Osteoblast (primary cell): Measurements from ENCODE around the gene RIPOR3. TPM values are rescaled to one million over a fixed set of nuclear protein-coding genes. Genes with fewer than 3 reads are reported as not detected.
A peak's percentile ranks its signal among the peaks of the same experiment; 100 is the strongest.

Source experiments
- DNase-seq: peaks from one replicate; pipeline ENCODE4 v3.0.0; 2011; ENCODE audit warnings: low spot score, mixed read lengths; ENCODE audit not compliant: insufficient read length; ENCODE audit errors: missing footprints
- H2AFZ ChIP-seq: 2 replicates; pipeline ENCODE4 v1.6.0; 2011; ENCODE audit warnings: mild to moderate bottlenecking, low read length
- H3K27ac ChIP-seq: 2 replicates; pipeline ENCODE4 v1.5.1; 2011; ENCODE audit warnings: mild to moderate bottlenecking, low read depth, low read length, moderate library complexity
- H3K27me3 ChIP-seq: 2 replicates; pipeline ENCODE4 v1.6.0; 2012; ENCODE audit warnings: mild to moderate bottlenecking, control low read depth, inconsistent platforms, low read length, moderate library complexity; ENCODE audit not compliant: insufficient read depth
- H3K36me3 ChIP-seq: 2 replicates; pipeline ENCODE4 v1.5.1; 2011; ENCODE audit warnings: mild to moderate bottlenecking, low read length, control low read depth, moderate library complexity; ENCODE audit not compliant: insufficient read depth
- H3K4me1 ChIP-seq: 2 replicates; pipeline ENCODE4 v1.5.1; 2011; ENCODE audit warnings: mild to moderate bottlenecking, low read length, control low read depth, moderate library complexity; ENCODE audit not compliant: insufficient read depth
- H3K4me2 ChIP-seq: 2 replicates; pipeline ENCODE4 v1.6.0; 2011; ENCODE audit warnings: mild to moderate bottlenecking, low read length; ENCODE audit not compliant: insufficient read depth
- H3K4me3 ChIP-seq: fragments of 200-600 bp; sonication (generic); 3 replicates; pipeline ENCODE4 v1.5.1; 2012; ENCODE audit warnings: mild to moderate bottlenecking, low read length, inconsistent platforms; ENCODE audit not compliant: insufficient read depth
- H3K79me2 ChIP-seq: 2 replicates; pipeline ENCODE4 v1.6.0; 2012; ENCODE audit warnings: mild to moderate bottlenecking, low read length, control low read depth, inconsistent platforms; ENCODE audit not compliant: insufficient read depth
- H3K9me3 ChIP-seq: 2 replicates; pipeline ENCODE4 v1.5.1; 2011; ENCODE audit warnings: low read depth, low read length, control low read depth
- H4K20me1 ChIP-seq: 2 replicates; pipeline ENCODE4 v1.6.0; 2012; ENCODE audit warnings: mild to moderate bottlenecking, low read length, control low read depth; ENCODE audit not compliant: insufficient read depth
- CTCF ChIP-seq: IDR thresholded peaks from 2 replicates; pipeline ENCODE4 v1.5.1; 2011; ENCODE audit warnings: mild to moderate bottlenecking, low read depth, low read length, moderate library complexity; ENCODE audit errors: extremely low read depth
- total RNA-seq: library from RNA; depleted of rRNA; stranded (reverse); fragments of >200 nt; gene quantifications from 2 replicates; pipeline ENCODE4 v1.2.3, GENCODE V29; 2012

RIPOR3 gene
- total RNA-seq, 1 donor: 1.1 TPM

DNA sequence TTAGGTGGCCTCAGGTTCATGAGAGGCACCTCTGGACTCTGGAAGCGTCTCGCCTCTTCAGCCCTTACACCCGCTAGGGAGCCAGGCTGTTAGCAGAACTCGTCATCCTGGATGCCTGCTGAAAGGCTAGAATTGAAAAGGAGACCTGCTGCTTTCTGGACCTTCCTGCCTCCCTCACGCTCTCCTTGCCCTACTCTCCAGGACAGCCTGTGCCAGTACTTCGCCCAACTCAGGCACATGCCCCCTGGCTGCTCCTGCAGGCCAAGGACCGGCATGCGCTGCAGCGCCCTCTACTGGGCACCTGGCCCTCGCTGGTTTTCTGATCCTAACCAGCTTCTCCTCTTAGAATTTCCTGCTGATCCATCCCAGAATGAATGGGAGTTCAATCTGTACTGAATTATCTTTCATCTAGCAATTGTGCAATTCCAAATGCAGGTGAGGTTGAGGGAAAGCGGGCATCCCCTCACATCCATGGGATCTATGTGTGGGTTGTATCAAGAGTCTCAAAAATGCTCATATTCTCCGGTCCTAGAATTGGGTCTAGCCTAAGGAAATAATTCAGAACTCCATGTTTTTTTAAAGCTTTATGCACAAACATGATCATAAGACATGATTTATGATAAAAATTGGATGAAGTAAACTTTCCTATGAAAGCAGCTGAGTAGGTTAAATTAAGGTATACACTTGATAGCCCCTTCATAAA, 103.2 kb downstream of the RIPOR3 start:
- Histone ChIP-seq H3K9me3 (no peaks in the 10 kb centered on the region), H3K27ac (no peak overlapping the region)
- DNase-seq: peak; percentile 97

DNA sequence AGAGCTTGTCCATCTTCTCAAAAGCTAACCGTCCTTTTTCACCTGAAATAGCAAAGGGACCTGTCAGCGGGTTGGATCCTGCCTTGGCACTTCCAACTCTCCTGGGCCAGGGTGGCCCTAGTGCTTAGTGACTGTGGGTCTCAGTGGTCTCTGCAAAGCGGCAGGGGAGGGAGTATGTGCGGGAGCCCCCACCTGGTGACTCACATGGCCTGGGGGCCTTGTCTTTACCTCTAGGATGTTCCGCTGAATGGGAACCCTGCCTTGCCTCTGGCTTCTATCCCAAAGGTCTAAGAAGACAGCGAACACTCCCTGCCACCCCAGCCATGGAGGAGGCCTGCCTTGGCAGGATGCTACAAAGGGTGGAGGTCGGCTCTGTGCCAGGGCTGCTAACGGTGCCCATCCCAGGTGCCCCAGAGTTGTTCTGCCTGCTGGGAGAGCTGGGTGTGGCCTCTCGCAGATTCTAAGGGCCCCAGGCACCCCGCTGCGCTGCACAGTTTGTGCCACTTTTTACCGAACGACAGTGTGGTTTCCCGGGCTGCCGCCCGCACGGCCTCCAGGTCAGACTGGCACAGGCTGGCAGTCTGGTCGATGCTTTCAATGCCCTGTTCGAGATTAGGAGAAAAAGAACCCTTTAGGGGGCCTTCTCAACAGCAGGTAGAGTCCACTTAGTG, 103.9 kb downstream of the RIPOR3 start:
- peaks cover 50% of the 10 kb centered on the region for H3K36me3 ChIP-seq
- H3K79me2 ChIP-seq: peaks cover 7% of the 10 kb centered on the region
- no peaks in the 10 kb centered on the region for H3K4me1 ChIP-seq
- no peak overlapping the region for H3K27ac ChIP-seq
- H3K27me3 ChIP-seq: no peaks in the 10 kb centered on the region
- H3K4me2 ChIP-seq: no peak overlapping the region
- peaks cover 9% of the 10 kb centered on the region for H4K20me1 ChIP-seq
- no peak overlapping the region for H3K4me3 ChIP-seq
- DNase-seq: peak; percentile 39
- no peak overlapping the region for H2AFZ ChIP-seq
- no peak for TF ChIP-seq CTCF
- H3K9me3 ChIP-seq: no peaks in the 10 kb centered on the region

More for the DNA sequence above, 103.2 kb downstream of the RIPOR3 start:
- H3K4me1 ChIP-seq: no peaks in the 10 kb centered on the region
- peak; percentile 99 for TF ChIP-seq CTCF
- no peak overlapping the region for H2AFZ ChIP-seq
- H3K36me3 ChIP-seq: peaks cover 42% of the 10 kb centered on the region
- peaks cover 7% of the 10 kb centered on the region for H4K20me1 ChIP-seq
- H3K4me2 ChIP-seq: no peak overlapping the region
- H3K79me2 ChIP-seq: peaks cover 7% of the 10 kb centered on the region
- no peak overlapping the region for H3K4me3 ChIP-seq
- no peaks in the 10 kb centered on the region for H3K27me3 ChIP-seq

DNA sequence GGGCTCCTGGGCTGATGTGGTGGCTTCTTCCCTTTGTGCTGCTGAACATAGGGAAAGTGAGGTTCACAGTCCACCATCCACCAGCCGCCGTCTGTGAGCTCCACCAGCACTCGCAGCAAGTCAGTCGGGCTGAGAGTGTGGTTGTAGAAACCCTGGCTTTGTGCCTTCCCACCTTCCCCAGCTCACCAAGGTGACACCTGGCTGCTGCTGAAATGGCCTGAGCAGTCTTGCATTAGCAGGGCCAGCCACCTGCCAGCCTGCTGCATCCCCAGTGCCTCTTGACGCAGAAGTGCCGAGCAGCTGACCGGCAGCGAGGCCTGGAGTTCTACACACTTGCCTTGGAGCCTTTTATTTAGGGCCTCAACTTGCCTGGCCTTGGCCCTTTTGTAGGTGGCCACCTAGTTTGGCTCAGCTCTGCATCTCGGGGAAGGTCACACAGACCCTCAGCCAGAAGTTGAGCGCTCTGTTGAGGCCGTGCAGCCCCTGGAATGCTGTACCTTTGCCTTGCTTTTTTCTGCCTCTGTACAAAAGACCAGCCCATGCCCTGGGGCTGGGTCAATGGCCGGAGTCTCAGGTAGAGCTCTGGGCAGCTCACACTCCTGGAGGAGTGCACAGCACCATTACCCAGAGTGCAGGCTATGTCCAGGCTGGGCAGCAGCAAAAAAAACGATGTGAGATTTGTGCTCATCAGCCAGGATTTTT, 104.7 kb downstream of the RIPOR3 start:
- peaks cover 7% of the 10 kb centered on the region for H3K79me2 ChIP-seq

More for the DNA sequence above, 104.7 kb downstream of the RIPOR3 start:
- Histone ChIP-seq H3K27ac (no peak overlapping the region), H4K20me1 (peaks cover 9% of the 10 kb centered on the region), H3K4me3 (no peak overlapping the region), H3K36me3 (peaks cover 54% of the 10 kb centered on the region), H3K4me1 (no peaks in the 10 kb centered on the region), H3K9me3 (no peaks in the 10 kb centered on the region), H3K4me2 (no peak overlapping the region), H2AFZ (no peak overlapping the region), H3K27me3 (no peaks in the 10 kb centered on the region)
- TF ChIP-seq CTCF: no peak
- DNase-seq: peak; percentile 1
